Keratinocyte (primary cell): Measurements from ENCODE around the gene PGC. TPM values are rescaled to one million over a fixed set of nuclear protein-coding genes. Genes with fewer than 3 reads are reported as not detected.

ENCODE experiments used
- DNase-seq: peaks from one replicate; pipeline ENCODE4 v3.0.0-alpha.2; 2011; ENCODE audit warnings: low read depth, missing footprints, low spot score
- FAIRE-seq: peaks from 2 replicates; lab custom pipeline; 2011; peaks lifted over from hg19 to GRCh38; lab: Jason Lieb, UNC
- H2AFZ ChIP-seq: 2 replicates; pipeline ENCODE4 v1.6.0; 2012; ENCODE audit warnings: low read length, control low read depth, inconsistent platforms; ENCODE audit not compliant: control insufficient read depth
- H3K27ac ChIP-seq: 2 replicates; pipeline ENCODE4 v1.5.1; 2011; ENCODE audit warnings: low read length; ENCODE audit not compliant: control insufficient read depth, insufficient read depth
- H3K27me3 ChIP-seq: 3 replicates; pipeline ENCODE4 v1.6.0; 2011; ENCODE audit warnings: low read length; ENCODE audit not compliant: control insufficient read depth, insufficient read depth; ENCODE audit errors: extremely low read depth
- H3K36me3 ChIP-seq, 2 experiments: 2 replicates in 1 of 2; 3 replicates in 1 of 2; pipeline ENCODE4 v1.5.1; 2011; ENCODE audit warnings: low read length in 2 of 2, mild to moderate bottlenecking in 1 of 2; ENCODE audit not compliant: control insufficient read depth in 2 of 2, insufficient read depth in 2 of 2; ENCODE audit errors: extremely low read depth in 1 of 2
- H3K4me1 ChIP-seq: 3 replicates; pipeline ENCODE4 v1.5.1; 2011; ENCODE audit warnings: low read length; ENCODE audit not compliant: control insufficient read depth, insufficient read depth; ENCODE audit errors: extremely low read depth
- H3K4me2 ChIP-seq: 3 replicates; pipeline ENCODE4 v1.6.0; 2011; ENCODE audit warnings: low read depth, low read length; ENCODE audit not compliant: control insufficient read depth, insufficient read depth; ENCODE audit errors: extremely low read depth
- H3K4me3 ChIP-seq, 3 experiments: fragments of 200-600 bp in 1 of 3; sonication (generic) in 1 of 3; 2 replicates in 2 of 3; 3 replicates in 1 of 3; pipeline ENCODE4 v1.5.1; 2011 to 2016; ENCODE audit warnings: low read length in 3 of 3, mild to moderate bottlenecking in 3 of 3, control low read depth in 2 of 3, inconsistent platforms in 1 of 3, low read depth in 1 of 3, mixed read lengths in 1 of 3, mixed run types in 1 of 3, moderate library complexity in 1 of 3; ENCODE audit not compliant: control insufficient read depth in 2 of 3, insufficient read depth in 2 of 3; ENCODE audit errors: extremely low read depth in 1 of 3
- H3K79me2 ChIP-seq: 2 replicates; pipeline ENCODE4 v1.6.0; 2012; ENCODE audit warnings: low read length; ENCODE audit not compliant: control insufficient read depth, insufficient read depth
- H3K9ac ChIP-seq: 3 replicates; pipeline ENCODE4 v1.6.0; 2011; ENCODE audit warnings: low read length; ENCODE audit not compliant: control insufficient read depth, insufficient read depth; ENCODE audit errors: extremely low read depth
- H3K9me1 ChIP-seq: 3 replicates; pipeline ENCODE4 v1.6.0; 2011; ENCODE audit warnings: low read length; ENCODE audit not compliant: control insufficient read depth, insufficient read depth; ENCODE audit errors: extremely low read depth
- H3K9me3 ChIP-seq: 2 replicates; pipeline ENCODE4 v1.5.1; 2012; ENCODE audit warnings: low read depth, low read length; ENCODE audit not compliant: control insufficient read depth
- H4K20me1 ChIP-seq: 3 replicates; pipeline ENCODE4 v1.6.0; 2011; ENCODE audit warnings: low read length; ENCODE audit not compliant: control insufficient read depth, insufficient read depth; ENCODE audit errors: extremely low read depth
- EZH2 ChIP-seq: IDR thresholded peaks from one replicate; pipeline ENCODE4 v1.6.1; 2012; ENCODE audit warnings: inconsistent platforms, mild to moderate bottlenecking, low read length, moderate library complexity
- dilution Hi-C: fragments of 300-500 bp; cut with MboI; formaldehyde crosslinking; loops from one replicate; pipeline ENCODE4 v1.7.0; 2020; ENCODE audit warnings: low sequenced_read_pairs; ENCODE audit not compliant: extremely low pct_ligation_motif_present
- polyA plus RNA-seq, 5 experiments: library from polyadenylated mRNA; depleted of rRNA in 3 of 5; stranded (reverse) in 3 of 5; stranded (forward) in 1 of 5; unstranded in 1 of 5; fragments of >200 nt; gene quantifications; 1 replicate in 1 of 5; 2 replicates in 3 of 5; 3 replicates in 1 of 5; pipeline versions ENCODE4 v1.2.1 to v1.2.3, GENCODE V29; 2011 to 2012; ENCODE audit warnings: missing spikeins in 2 of 5, low read depth in 1 of 5, low replicate concordance in 1 of 5
- TF ChIP-seq, protein P1 (sequence below), 3 experiments: IDR thresholded peaks in 1 of 3; conservative IDR thresholded peaks in 1 of 3; optimal IDR thresholded peaks in 1 of 3; 2 replicates in 2 of 3; 3 replicates in 1 of 3; pipeline versions ENCODE3 to v1.5.1; 2011; ENCODE audit warnings: low read length in 3 of 3, mild to moderate bottlenecking in 3 of 3, moderate library complexity in 2 of 3, control low read depth in 1 of 3, inconsistent platforms in 1 of 3; ENCODE audit not compliant: insufficient read depth in 2 of 3; ENCODE audit errors: extremely low read depth in 1 of 3

Gene PGC
- polyA plus RNA-seq, 1 donor (not counting 4 experiments of a cell fraction or from before 2014, with no cell fraction given) = not detected

DNA sequence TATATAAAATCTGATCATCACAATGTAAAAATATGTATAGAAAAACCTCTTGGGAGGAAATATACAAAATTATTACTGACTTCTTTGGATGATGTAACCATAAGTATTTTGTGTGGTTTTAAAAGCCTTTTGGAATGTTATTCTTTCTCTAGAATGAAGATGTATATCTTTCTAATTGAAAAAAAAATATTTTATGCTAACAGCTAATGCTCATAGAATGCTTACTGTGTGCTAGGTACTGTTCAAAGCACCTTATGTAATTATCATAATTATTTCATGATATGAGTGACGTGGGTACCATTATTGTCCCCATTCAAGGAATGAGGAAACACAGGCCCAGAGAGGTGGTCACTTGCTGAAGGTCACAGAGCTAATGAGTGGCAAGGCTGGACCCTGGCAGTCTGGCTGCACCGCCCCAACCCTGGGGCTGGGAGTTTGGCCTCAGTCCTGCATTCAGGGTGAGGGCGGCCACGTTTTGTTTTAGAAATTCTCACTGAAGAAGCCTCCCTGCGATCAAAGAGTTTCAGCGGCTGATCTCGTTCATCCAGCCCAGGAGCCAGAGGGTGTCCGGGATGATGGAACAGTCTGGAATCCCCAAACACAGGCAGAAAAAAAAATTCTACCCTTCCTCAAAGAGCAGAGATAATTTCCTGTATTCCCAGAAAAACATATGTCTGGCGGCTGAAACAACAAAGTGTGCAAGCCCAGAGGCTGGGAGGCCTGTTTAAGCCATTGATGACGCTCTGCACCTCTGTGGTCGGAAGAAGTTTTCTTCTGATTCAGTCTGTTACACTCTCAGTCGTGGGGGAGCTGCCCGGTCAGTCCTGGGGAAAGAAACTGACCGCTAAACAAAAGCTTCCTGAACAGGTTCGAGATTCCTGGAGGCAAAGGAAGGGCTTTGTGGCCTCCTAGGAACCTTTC is 49.1 kb downstream of the PGC start:
- H2AFZ ChIP-seq = no peak overlapping the region
- dilution Hi-C loops = no loop called here
- no peaks in the 10 kb centered on the region for H3K9me3 ChIP-seq
- no peak for TF ChIP-seq EZH2
- TF ChIP-seq, protein P1, sequence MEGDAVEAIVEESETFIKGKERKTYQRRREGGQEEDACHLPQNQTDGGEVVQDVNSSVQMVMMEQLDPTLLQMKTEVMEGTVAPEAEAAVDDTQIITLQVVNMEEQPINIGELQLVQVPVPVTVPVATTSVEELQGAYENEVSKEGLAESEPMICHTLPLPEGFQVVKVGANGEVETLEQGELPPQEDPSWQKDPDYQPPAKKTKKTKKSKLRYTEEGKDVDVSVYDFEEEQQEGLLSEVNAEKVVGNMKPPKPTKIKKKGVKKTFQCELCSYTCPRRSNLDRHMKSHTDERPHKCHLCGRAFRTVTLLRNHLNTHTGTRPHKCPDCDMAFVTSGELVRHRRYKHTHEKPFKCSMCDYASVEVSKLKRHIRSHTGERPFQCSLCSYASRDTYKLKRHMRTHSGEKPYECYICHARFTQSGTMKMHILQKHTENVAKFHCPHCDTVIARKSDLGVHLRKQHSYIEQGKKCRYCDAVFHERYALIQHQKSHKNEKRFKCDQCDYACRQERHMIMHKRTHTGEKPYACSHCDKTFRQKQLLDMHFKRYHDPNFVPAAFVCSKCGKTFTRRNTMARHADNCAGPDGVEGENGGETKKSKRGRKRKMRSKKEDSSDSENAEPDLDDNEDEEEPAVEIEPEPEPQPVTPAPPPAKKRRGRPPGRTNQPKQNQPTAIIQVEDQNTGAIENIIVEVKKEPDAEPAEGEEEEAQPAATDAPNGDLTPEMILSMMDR (optimal IDR thresholded peaks at IDR 0.05 in 1 of 3, IDR thresholded peaks at IDR 0.05 in 1 of 3, conservative IDR thresholded peaks at IDR 0.05 in 1 of 3; ENCODE audit: extremely low read depth in 1 of 3, insufficient read depth in 2 of 3, low read length in 3 of 3) = no peak
- H3K4me2 ChIP-seq = no peak overlapping the region
- FAIRE-seq = no peak
- H3K27me3 ChIP-seq = no peaks in the 10 kb centered on the region
- no peaks in the 10 kb centered on the region for H3K36me3 ChIP-seq
- H3K27ac ChIP-seq = no peak overlapping the region
- no peaks in the 10 kb centered on the region for H3K79me2 ChIP-seq
- no peaks in the 10 kb centered on the region for H4K20me1 ChIP-seq
- no peaks in the 10 kb centered on the region for H3K9me1 ChIP-seq
- DNase-seq = no peak
- peaks cover 5% of the 10 kb centered on the region for H3K4me1 ChIP-seq
- no peak overlapping the region for H3K4me3 ChIP-seq
- no peak overlapping the region for H3K9ac ChIP-seq

DNA sequence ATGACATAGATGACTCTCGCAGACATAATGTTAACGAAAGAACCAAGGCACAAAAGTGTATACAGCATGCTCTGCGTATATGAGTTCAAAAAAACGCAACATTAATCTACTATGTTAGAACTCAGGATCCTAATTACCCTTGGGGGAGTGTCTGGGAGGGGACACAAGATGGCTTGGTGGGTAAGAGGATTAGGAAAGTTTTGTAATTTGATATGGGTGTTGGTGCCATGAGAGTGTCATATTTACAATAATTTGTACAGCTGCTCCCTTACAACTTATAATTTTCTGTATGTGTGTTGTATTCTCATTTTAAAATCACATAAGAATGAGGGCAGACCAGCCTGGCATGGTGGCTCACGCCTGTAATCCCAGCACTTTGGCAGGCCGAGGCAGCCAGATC is 50.4 kb downstream of the PGC start:
- Histone ChIP-seq H3K4me2 (no peak overlapping the region), H3K9ac (no peak overlapping the region), H3K4me1 (peaks cover 9% of the 10 kb centered on the region), H2AFZ (no peak overlapping the region), H3K9me1 (no peaks in the 10 kb centered on the region), H3K9me3 (no peaks in the 10 kb centered on the region), H3K27ac (no peak overlapping the region), H3K36me3 (no peaks in the 10 kb centered on the region), H3K27me3 (no peaks in the 10 kb centered on the region), H4K20me1 (no peaks in the 10 kb centered on the region), H3K4me3 (no peak overlapping the region), H3K79me2 (no peaks in the 10 kb centered on the region)
- DNase-seq (no peak), FAIRE-seq (no peak)
- dilution Hi-C loops = no loop called here
- TF ChIP-seq EZH2 = no peak
- TF ChIP-seq, protein P1 (optimal IDR thresholded peaks at IDR 0.05 in 1 of 3, IDR thresholded peaks at IDR 0.05 in 1 of 3, conservative IDR thresholded peaks at IDR 0.05 in 1 of 3; ENCODE audit: extremely low read depth in 1 of 3, insufficient read depth in 2 of 3, low read length in 3 of 3) = no peak
